Measurements from ENCODE around the gene CTDSPL.

CTDSPL gene

GRCh38 chr3:38009807-38010591, 148.3 kb downstream of the CTDSPL start:
- DNase-seq (ENCODE audit: extremely low read depth in 1 of 2, low read depth in 1 of 2): no peak

- DNase-seq (ENCODE audit: extremely low read depth in 1 of 2, low read depth in 1 of 2): no peak
Observed at GRCh38 chr3:38011111-38011510, 149.4 kb downstream of the CTDSPL start.

GRCh38 chr3:38015485-38015884, 153.8 kb downstream of the CTDSPL start:
- DNase-seq (ENCODE audit: extremely low read depth in 1 of 2, low read depth in 1 of 2): no peak

- no peak for DNase-seq (ENCODE audit: extremely low read depth in 1 of 2, low read depth in 1 of 2)
Observed at GRCh38 chr3:38015984-38016383, 154.3 kb downstream of the CTDSPL start.

DNA sequence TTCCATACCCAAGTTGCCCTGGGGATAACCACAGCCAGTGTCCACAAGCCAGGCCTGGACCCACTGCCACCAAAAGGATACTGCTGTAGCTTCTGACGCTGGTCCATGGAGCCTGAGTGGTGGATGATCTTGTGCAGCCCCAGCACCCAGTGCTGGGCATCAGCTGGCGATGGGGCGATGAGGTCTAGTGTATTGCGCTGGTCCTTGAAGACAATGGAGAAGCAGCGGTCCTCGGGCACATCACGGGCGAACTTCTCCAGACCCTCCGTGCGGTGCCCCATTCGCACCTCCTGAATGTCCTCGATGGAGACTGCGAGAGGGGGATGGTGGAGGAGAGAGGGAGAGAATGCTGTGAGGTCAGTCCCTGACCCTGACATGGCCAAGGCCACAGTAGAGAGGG, 154.7 kb downstream of the CTDSPL start:
- DNase-seq (ENCODE audit: extremely low read depth in 1 of 2, low read depth in 1 of 2): no peak

- no peak for DNase-seq (ENCODE audit: extremely low read depth in 1 of 2, low read depth in 1 of 2)
Observed at GRCh38 chr3:38016847-38017444, 155.3 kb downstream of the CTDSPL start.

DNA sequence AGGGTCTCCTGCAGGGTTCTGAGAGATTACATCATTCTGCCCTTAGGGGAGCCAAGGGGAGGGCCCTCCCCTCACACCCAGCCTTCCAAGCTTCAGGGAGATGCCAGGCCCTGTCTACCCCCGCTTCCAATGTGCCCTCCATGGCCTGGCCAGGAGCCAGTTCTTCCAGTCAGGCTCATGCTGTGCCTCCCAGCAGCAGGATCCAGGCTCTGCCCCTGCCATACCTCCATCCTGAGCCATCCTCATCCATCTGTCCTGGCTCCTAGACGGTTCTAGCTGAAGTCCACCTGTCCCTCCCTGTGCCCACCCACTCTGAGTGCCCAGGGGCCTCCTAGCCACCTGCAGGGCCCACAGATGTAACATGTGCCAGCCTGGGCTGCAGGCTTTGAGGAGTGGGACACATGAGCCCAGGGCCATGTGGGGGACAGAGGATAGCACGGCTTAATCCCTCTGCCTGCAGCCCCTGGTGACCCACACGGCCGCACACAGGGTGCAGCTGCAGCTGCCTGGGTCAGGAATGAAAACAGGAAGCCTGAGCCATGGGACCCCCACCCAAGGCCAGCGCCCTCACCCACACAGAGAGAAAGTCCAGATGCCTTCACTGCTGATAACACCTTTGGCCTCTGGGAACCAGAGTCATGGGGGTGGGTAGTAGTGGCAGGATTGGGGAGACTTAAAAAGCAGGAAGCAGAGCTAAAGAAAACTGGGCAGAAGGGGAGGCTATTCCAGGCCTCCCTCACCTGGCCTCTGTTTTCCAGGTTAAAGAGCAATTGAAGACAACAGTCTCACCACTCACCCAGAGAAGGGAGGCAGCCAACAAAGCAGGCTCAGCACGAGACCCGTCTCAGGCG, 156.0 kb downstream of the CTDSPL start:
- DNase-seq (ENCODE audit: extremely low read depth in 1 of 2, low read depth in 1 of 2): no peak

GRCh38 chr3:38018296-38019266, 156.9 kb downstream of the CTDSPL start:
- no peak for DNase-seq (ENCODE audit: extremely low read depth in 1 of 2, low read depth in 1 of 2)

DNA sequence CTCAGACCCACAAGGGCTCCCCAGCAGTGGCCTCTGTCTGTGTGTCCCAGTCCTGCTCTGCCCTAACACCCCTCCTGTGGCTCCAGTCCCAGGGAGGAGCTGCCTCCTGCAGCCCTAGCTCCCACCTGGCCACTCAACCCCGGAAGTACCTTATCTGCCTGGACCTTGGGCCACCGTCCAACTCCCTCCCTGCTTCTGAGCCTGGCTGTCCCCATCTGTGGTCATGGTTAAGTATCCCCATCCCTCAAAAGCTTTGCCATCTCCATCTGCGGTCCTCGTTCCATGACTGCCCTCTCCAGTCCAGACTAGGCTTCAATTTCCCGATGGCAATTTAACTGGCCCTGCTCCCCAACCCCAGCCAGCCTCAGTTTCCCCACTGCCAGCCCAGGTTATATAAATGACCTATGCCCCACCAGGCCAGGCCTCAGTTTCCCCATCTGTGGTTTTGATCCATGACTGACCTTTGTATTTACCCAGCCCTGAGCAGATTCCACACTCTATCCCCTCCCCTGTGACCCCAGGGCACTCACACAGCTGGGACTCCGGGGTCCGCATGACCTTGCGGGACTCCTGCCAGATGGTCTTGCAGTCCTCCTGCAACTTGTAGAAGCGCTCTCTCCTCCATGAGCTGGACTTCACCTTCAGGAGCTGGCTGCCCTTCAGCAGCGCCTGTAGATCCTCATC, 158.1 kb downstream of the CTDSPL start:
- no peak for DNase-seq (ENCODE audit: extremely low read depth in 1 of 2, low read depth in 1 of 2)

DNA sequence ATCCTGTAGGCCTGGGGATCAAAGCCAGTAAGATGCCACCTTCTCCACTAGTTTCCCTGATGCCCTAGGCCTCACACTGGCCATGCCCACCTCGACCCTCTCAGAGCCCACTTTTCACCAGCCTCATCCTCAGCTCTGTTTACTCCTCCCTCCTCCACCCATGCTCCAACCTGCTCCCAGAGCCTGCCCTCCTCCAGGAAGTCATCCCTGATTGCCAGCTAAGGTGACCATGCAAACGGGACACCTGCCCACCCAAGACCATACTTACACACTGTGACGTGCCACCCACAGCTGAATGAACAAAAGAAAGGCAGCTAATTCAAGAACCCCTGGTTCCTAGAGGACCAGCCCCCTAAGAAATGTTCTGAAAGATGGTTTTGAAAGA, 158.7 kb downstream of the CTDSPL start:
- no peak for DNase-seq (ENCODE audit: extremely low read depth in 1 of 2, low read depth in 1 of 2)

DNA sequence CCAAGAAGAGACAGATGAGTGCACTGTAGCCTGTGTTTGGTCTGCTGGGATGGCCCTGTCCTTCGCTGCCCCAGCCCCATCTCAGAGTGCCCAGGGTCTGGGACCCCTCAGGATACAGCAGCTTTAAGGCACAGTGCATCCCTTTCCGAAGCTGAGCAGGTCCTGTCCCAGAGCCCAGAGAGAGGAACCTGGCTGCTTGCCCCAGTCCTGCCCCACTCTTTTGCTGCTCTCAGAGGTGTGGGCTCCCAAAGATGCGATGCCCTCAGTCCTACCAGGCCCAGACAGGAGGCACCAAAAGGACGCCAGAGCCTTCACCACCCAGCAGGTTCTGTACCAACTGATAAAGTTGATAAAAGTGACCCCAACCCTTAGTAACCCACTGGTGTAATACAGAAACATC, 159.5 kb downstream of the CTDSPL start:
- DNase-seq (ENCODE audit: extremely low read depth in 1 of 2, low read depth in 1 of 2): no peak

DNA sequence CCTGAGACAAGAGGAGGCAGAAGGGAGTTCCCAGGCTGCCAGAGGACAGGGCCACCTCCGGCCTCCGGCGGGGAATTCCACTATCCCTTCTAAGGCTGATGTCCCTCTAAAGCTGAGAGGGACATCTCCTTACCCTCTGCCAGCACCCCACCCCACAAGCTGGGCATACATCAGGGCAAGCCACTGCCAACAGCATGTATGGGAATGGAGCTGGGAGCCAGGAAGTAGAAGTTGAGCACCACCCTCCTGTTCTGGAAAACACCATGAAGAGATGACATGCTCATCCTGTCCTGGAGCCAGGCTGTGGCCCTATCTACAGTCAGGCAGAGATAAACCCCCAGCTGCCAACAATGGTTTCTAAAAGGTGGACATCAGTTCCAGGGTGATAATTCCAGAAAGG, 160.6 kb downstream of the CTDSPL start:
- DNase-seq (ENCODE audit: extremely low read depth in 1 of 2, low read depth in 1 of 2): no peak

DNA sequence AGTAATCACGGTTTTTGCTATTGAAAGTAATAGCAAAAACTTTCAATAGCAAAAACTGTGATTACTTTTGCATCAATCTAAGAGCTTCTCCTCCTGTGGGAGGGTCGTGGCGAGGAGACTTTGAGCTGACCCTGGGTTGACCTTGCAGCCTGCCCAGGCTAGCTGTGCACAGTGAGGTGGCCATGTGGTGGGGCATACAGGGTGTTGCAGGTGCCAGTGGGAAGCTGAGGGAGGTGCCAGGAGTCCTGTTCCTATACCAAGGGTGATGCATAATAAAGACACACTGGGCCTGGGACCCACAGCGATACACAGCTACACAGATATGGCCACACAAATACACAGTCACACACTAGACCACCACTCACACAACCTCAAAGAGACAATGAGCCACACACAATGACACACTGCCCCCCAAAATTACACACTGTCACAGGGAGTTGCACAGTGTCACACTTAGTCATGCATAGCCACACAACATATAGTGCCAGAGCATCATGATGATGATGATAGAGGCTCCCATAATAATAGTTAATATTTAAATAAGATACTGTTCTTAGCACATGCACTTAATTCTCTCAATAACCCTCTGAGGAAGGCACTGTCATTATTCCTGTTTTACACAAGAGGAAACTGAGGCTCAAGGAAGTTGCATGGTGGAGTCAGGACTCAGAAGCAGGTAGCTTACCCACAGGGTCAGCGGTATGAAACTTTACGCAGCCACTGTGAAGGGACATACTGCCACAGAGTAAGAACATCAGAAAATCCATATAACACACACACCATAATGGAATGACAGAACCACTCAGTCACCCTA, 161.4 kb downstream of the CTDSPL start:
- DNase-seq (ENCODE audit: extremely low read depth in 1 of 2, low read depth in 1 of 2): no peak

DNA sequence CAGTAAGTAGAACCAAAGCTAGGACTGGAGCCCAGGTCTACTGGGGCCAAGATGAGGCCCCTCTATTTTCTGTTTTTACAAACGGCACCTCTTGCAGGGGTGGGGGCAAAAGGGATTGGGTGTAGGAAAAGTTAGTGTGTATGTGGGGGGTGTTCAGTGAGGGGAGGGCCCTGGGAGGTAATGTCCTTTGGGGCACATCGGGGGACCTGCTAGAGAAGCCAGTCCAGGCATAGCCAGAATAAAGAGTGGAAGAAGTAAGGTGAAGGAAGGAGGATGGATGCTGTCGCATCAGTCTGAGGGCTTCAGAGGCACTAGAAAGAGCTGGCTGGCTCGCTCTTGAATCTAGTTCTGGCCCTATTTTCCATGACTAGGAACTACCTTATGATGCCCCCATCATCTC, 165.2 kb downstream of the CTDSPL start:
- no peak for DNase-seq (ENCODE audit: extremely low read depth in 1 of 2, low read depth in 1 of 2)

DNA sequence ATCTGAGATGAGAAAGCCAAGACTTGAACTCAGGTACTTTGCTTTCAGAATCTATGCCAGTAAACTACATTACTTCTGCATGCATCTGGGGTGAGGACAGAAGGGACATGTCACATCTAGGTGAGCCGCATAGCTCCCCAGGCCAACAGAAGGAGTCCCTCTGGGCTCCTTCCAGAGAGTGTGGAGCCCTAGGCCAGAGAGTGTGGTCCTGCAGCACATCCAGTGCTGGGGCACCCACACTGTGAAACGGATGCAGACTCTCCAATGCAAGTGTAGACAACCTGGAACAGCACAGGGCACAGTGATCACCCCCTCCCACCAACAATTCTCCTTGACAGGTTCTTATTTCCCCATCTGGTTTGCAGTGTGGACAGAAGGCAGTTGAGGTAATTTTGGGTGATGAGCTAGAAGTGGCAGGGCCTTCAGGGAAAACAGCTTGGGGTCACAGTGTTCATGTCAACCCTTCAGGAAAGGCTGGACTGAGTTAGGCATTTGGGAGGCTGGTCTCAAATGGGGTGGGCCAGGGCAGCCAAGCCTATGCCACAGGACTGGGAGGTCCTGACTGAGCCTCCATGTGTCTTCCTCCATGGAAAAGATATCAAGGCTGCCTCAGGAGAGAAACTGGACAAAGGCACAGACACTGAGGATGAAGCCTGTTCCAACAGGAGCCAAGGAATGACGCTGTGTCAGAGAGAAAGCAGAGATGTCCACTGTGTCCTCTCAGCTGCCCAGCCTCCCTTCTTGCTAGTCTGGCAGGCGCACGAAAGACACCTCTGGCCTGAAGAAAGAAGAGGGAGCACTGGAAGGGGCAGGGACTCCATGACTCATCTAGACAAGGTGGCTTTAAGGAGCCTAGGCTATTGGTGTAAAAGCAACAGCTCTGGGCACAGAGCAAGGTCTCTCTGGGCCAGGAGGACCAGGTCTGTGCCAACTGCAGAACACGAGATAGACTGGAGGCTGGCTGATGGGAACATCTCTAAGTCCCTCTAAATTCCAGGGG, 166.1 kb downstream of the CTDSPL start:
- no peak for DNase-seq (ENCODE audit: extremely low read depth in 1 of 2, low read depth in 1 of 2)

- no peak for DNase-seq (ENCODE audit: extremely low read depth in 1 of 2, low read depth in 1 of 2)
Observed at GRCh38 chr3:38028621-38029361, 167.1 kb downstream of the CTDSPL start.

DNA sequence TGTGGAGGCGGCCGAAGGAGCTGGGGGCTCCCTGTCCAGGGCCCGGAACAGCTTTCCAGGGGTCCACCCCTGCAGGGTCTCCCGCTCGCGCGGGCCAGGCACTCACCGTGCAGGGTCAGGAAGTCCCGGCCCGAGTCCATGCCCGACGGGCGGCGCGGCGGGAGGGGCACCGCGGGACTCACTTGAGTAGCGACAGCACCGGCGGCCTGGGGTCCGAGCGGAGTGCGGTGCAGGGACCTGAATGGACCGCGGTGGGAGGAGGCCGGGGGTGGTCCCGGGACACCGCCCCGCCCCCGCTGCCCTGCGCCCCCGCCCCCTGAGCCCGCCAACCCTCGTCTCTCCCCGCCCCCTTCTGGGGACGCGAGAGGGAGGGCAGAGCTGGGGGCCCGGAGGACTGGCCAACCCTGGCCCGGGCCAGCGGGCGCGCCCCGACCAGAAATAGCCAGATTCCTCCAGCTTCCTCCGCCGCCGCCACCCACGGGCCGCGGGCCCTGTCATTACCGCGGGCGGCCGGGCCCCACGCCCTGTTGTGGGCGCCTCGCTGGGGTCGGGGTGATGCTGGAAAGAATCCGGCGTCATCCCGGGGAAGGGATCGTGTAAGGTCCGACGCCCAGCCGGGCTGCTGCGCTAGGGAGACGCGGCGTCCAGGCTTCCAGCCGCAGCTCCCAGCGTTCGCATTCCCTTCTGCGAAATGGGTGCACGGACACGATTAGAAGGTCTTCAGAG, 167.9 kb downstream of the CTDSPL start, which contains the start of gene PLCD1:
PLCD1 (minus strand) TSS at position 243 of the 726 bp plus-strand sequence; CDS start at position 140, 103 bp downstream.
- no peak for DNase-seq (ENCODE audit: extremely low read depth in 1 of 2, low read depth in 1 of 2)

Data from activated CD8-positive, alpha-beta memory T cell treated with anti-CD3 and anti-CD28 coated beads for 1 hour (primary cell).